Skeletal muscle satellite cell (primary cell): Measurements from ENCODE around the gene CHST11.
"Not testable (repeated sequence)": the region's sequence is repeated elsewhere in the genome, so short reads cannot be mapped to it uniquely, and the experiment has no call there.

ENCODE experiments used
- H3K27me3 ChIP-seq: 2 replicates; pipeline ENCODE4 v1.7.0; 2013; ENCODE audit warnings: low read length; ENCODE audit not compliant: control insufficient read depth, insufficient read depth
- H3K36me3 ChIP-seq: 2 replicates; pipeline ENCODE4 v1.7.0; 2013; ENCODE audit warnings: mild to moderate bottlenecking, control low read depth, low read length; ENCODE audit not compliant: insufficient read depth
- H3K4me1 ChIP-seq: 2 replicates; pipeline ENCODE4 v1.7.0; 2013; ENCODE audit warnings: low read length; ENCODE audit not compliant: control insufficient read depth, insufficient read depth
- H3K4me2 ChIP-seq: 2 replicates; pipeline ENCODE4 v1.7.0; 2013; ENCODE audit warnings: mild to moderate bottlenecking, low read length
- H3K4me3 ChIP-seq: 2 replicates; pipeline ENCODE4 v1.7.0; 2013; ENCODE audit warnings: low read length
- H3K9ac ChIP-seq: 2 replicates; pipeline ENCODE4 v1.7.0; 2013; ENCODE audit warnings: mild to moderate bottlenecking, low read depth, low read length, moderate library complexity
- H3K9me3 ChIP-seq: replicated peaks from 2 replicates; pipeline ENCODE4 v1.7.0; 2013; ENCODE audit warnings: mild to moderate bottlenecking, control low read depth, low read length

Gene CHST11

DNA sequence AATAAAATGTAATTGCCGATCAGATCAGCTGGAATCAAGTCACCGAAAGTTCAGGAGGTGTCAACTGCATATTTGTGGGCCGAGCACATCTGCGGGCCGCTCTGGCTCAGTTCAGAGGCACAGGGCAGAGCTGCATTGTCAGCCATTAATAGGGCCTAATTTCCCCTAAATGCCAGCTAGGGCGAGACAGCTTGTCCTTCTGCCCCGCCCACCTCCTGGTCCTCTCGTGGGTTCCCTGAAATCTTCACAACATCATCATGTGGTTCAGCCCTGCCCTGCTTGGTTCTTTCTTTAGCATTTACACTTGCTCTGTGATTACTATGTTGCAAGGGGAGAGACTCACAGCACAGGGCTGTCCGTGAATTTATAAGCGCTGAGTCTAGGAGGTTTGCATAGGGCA lies 148.9 kb downstream of the CHST11 start:
- Histone ChIP-seq H3K4me3 (no peak overlapping the region), H3K9me3 (no peaks in the 10 kb centered on the region), H3K36me3 (no peaks in the 10 kb centered on the region), H3K4me2 (no peak overlapping the region), H3K27me3 (no peaks in the 10 kb centered on the region), H3K9ac (no peak overlapping the region), H3K4me1 (peaks cover 34% of the 10 kb centered on the region)

DNA sequence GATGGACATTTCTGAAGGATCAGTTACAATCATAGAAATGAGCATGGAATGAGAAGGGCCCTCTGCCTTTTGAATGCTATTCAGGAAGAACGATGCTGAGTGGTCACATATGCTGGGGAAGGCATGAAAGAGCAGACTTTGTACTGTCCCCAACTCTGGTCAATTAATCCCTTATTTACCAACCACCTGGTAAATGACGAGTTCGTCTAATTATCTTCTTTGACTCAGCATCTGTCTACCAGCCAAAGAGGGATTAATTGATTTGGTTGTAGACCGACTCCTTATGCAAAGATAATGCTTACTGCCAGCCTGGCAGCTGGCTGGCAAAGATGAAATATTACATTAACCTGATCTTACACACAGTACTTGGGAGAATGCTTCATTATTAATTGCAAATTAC lies 152.2 kb downstream of the CHST11 start:
- Histone ChIP-seq H3K27me3 (no peaks in the 10 kb centered on the region), H3K9ac (no peak overlapping the region), H3K4me2 (no peak overlapping the region), H3K36me3 (no peaks in the 10 kb centered on the region), H3K9me3 (no peaks in the 10 kb centered on the region), H3K4me1 (peaks cover 20% of the 10 kb centered on the region), H3K4me3 (no peak overlapping the region)

DNA sequence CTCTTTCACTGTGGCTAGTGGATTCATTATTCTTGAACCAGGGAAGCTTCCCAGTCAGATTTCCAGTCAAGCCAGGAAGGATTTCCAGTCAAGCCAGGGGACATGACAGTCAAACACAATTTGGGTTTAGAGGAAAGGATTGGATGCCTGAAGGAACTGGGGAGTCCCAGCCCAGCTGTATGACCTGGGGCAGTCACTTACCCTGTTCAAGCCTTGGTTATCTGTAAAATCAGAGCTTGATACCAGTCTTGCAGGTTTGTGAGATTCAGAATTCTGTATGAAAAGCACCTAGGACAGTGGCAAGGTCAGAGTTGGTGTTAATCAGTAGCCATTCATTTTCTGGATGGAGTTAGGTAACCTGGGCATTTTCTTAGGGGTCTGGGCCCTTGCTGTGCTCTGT lies 152.7 kb downstream of the CHST11 start:
- Histone ChIP-seq H3K4me3 (no peak overlapping the region), H3K9me3 (no peaks in the 10 kb centered on the region), H3K36me3 (no peaks in the 10 kb centered on the region), H3K27me3 (no peaks in the 10 kb centered on the region), H3K4me1 (peaks cover 17% of the 10 kb centered on the region), H3K9ac (no peak overlapping the region), H3K4me2 (no peak overlapping the region)

DNA sequence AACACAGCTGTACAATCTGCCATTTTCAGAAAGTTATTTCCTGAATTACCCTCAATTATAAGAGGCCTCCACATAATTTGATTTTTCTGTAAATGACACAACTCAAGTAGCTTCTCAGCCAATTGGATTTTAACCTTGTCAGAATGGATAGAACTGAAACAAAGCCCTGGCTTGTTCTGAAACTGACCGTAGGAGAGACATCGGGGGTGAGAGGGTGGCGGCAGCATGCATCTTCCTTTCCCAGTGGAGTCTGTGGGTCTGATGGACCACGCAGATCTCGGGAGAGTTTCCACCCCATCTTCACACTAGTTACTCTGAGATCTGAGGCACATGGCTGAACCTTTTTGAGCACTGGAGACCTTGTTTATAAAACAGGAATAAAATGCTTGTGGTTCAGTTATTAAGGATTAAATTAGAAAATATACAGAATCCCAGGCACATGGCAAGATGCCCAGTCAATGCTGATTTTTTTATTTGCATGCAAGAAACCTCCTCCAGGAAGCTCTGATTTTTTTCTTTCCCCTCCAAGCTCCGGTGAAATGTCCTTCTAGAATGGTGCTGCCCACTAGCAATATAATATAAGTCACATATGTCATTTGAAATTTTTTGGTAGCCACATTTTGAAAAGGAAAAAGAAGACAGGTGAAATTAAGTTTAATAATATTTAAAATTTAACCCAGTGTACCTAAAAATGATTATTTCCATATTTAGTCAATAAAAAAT lies 153.9 kb downstream of the CHST11 start:
- Histone ChIP-seq H3K27me3 (no peaks in the 10 kb centered on the region), H3K4me1 (peaks cover 9% of the 10 kb centered on the region), H3K9ac (no peak overlapping the region), H3K4me3 (no peak overlapping the region), H3K9me3 (no peaks in the 10 kb centered on the region), H3K4me2 (no peak overlapping the region), H3K36me3 (no peaks in the 10 kb centered on the region)

DNA sequence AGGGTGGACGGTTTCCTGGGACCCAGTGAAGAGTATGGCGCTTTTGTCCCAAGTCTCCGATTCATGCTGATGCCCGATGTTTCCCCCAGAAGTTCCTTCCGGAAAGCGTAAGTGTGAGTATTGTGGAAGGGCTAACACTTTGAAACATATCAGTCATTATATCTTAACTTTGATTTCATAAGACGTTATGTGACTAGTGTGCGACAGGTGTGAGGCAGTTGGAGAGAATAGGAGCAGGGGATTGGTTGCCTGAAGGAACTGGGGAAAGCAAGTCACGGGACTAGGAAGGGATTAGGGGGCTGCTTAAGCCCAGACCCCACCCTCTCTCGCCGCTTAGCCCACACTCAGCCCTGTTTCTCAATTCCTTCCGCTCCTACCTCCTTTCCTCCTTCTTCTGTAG lies 154.9 kb downstream of the CHST11 start:
- Histone ChIP-seq H3K4me3 (no peak overlapping the region), H3K4me1 (peaks cover 3% of the 10 kb centered on the region), H3K9me3 (no peaks in the 10 kb centered on the region), H3K27me3 (no peaks in the 10 kb centered on the region), H3K36me3 (no peaks in the 10 kb centered on the region), H3K4me2 (no peak overlapping the region), H3K9ac (no peak overlapping the region)

DNA sequence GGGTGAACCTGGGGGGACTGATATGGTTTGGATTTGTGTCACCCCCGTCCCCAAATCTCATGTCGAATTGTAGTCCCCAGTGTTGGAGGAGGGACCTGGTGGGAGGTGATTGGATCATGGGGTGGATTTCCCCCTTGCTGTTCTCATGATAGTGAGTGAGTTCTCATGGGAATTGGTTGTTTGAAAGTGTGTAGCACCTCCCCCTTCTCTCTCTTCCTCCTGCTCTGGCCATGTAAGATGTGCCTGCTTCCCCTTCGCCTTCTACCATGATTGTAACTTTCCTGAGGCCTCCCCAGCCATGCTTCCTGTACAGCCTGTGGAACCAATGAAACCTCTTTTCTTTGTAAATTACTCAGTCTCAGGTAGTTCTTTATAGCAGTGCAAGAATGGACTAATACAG lies 156.6 kb downstream of the CHST11 start:
- H3K27me3 ChIP-seq, H3K36me3 ChIP-seq, H3K9ac ChIP-seq, H3K4me1 ChIP-seq, H3K4me2 ChIP-seq, H3K4me3 ChIP-seq, H3K9me3 ChIP-seq: not testable (repeated sequence)

DNA sequence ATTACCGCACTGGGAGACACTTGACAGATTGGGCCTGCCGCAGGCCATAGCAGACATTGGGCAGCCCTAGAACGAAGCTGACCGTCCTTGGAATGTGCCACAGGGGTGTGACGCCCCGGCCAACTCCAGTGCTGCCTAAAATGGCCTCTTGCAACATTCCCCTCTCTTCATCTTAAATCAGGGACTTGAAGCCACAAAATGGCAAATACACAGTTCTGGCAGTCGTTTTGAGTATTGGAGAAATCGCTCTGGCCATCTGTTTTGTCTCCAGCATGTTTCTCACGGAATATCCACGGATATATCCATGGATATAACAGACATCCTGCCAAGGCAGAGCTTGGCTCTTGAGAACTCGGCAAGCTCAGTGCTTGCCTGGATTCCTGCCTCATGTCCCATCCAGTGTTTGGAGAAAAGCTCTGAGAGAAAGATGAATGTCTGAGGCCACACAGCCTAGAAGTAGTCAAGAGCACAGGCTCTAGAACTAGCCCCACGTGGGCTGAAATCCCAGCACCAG lies 158.4 kb downstream of the CHST11 start:
- Histone ChIP-seq H3K9me3 (no peaks in the 10 kb centered on the region), H3K4me2 (no peak overlapping the region), H3K27me3 (no peaks in the 10 kb centered on the region), H3K36me3 (no peaks in the 10 kb centered on the region), H3K4me1 (peaks cover 3% of the 10 kb centered on the region), H3K4me3 (no peak overlapping the region), H3K9ac (no peak overlapping the region)

DNA sequence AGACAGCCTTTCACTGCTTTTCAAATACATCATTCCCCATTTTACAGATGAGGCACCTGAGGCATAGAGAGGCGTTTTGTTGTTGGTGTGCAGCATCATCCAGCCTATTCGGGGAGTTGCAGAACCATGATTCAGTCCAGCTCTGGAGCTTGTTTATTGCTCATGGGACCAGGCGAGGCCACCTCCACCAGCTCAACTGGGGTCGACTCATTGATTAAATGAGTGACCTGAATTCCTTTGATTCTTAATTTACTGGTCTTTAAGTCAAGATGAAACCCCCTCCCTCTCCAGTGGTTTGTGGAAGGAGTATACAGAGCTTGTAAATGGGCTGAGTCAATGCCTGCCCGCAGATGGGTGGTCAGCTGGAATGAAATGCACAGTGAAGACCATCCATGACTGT lies 161.9 kb downstream of the CHST11 start:
- H3K27me3 ChIP-seq = no peaks in the 10 kb centered on the region
- H3K36me3 ChIP-seq = no peaks in the 10 kb centered on the region
- no peak overlapping the region for H3K9ac ChIP-seq
- H3K9me3 ChIP-seq = no peaks in the 10 kb centered on the region
- H3K4me3 ChIP-seq = no peak overlapping the region
- peaks cover 3% of the 10 kb centered on the region for H3K4me1 ChIP-seq
- no peak overlapping the region for H3K4me2 ChIP-seq

DNA sequence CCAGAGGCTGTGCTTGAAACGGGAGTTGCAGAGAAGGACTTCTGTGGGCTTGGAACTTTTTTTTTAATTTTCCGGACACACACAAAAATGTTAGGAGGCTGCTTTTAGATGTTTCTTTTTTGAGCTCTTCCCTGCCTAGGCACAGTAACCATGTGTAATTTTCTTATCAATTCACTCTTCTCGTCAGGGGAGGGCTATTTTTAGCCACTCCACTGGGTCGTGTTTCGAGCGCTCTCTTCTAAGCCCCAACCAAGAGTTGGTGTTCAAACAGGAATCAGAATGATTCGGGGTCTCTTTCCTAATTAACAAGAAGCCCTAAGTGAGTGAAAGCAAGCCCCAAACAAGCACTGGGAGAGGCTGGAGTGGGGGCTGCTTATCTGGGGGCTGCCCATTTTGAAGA lies 162.6 kb downstream of the CHST11 start:
- Histone ChIP-seq H3K4me1 (peaks cover 3% of the 10 kb centered on the region), H3K9ac (no peak overlapping the region), H3K27me3 (no peaks in the 10 kb centered on the region), H3K36me3 (no peaks in the 10 kb centered on the region), H3K4me3 (no peak overlapping the region), H3K4me2 (no peak overlapping the region), H3K9me3 (no peaks in the 10 kb centered on the region)

DNA sequence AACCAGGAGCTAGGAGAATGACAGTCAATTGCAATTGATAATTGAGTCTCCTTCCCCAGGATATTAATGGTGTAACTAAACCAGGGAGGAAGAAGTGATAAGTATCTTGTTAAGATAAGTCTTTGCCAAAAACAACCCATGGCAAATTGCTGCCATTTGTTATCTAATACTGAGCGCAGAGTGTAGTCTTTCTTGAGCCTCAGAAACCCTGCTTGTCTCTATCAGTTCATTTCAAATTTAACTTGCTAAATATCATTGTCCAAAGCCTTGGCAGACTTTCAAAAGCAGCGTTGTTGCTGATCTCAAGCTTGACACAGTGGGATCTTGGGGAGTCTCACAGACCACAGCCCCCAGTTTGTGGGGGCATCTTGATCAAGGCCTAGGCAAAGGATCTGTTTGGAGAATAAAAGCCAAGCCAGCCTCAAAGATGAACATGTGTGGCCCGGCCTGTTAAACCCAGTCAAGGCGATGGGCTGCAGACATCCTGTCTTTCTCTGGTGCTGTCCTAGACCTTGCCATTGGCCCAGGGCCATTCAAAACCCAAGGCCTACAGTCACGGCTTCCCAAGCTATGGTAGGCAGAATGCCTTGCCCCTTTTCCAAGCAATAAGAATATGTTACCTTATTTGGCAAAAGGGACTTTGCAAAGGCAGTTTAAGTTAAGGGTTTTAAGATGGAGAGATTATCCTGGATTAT lies 164.2 kb downstream of the CHST11 start:
- Histone ChIP-seq H3K4me1 (no peaks in the 10 kb centered on the region), H3K9me3 (no peaks in the 10 kb centered on the region), H3K4me3 (no peak overlapping the region), H3K4me2 (no peak overlapping the region), H3K9ac (no peak overlapping the region), H3K27me3 (no peaks in the 10 kb centered on the region), H3K36me3 (no peaks in the 10 kb centered on the region)

DNA sequence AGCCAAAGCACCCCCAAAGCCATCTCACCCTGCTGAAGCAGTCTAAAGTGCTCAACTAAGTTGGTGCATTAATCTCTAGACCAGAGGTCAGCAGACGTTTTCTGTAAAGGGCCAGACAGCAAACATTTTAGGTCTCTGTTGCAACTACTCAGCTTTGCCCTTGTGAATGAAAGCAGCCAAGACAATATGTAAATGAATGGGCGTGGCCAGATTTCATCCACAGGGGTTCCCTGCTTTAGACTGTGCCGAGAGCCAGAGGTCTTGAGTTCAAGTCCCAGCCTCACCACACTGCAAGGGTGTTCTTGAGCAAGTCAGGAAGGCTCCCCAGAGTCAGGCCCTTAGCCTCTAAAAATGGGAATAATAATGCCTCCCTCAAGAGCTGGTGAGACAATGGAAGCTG lies 166.2 kb downstream of the CHST11 start:
- H3K27me3 ChIP-seq = no peaks in the 10 kb centered on the region
- H3K4me1 ChIP-seq = no peaks in the 10 kb centered on the region
- no peaks in the 10 kb centered on the region for H3K36me3 ChIP-seq
- H3K9ac ChIP-seq = no peak overlapping the region
- no peak overlapping the region for H3K4me2 ChIP-seq
- no peak overlapping the region for H3K4me3 ChIP-seq
- H3K9me3 ChIP-seq = no peaks in the 10 kb centered on the region

DNA sequence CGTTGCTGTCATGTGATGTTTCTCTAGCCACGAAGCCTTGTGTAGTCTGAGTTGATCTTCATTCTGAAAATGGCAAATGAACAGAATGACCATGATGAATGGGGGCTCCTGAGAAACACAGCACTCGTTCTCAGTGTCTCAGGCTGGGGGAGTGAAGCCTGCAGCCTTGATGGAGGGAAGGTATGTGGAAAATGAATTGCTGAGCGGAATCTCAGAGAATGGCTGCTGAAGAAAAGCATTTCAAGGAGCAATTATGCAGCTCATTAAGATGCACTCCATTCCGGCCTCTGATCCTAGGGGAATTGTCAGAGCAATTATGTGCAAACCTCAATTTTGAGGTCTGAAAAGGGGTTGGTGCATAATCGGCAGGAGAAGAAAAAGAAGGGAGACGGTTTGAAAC lies 167.1 kb downstream of the CHST11 start:
- Histone ChIP-seq H3K27me3 (no peaks in the 10 kb centered on the region), H3K4me2 (no peak overlapping the region), H3K4me1 (no peaks in the 10 kb centered on the region)

More for the DNA sequence above, 167.1 kb downstream of the CHST11 start:
- Histone ChIP-seq H3K9me3 (no peaks in the 10 kb centered on the region), H3K36me3 (no peaks in the 10 kb centered on the region), H3K9ac (no peak overlapping the region), H3K4me3 (no peak overlapping the region)
